ENCODE measurements around the gene DYNC2H1.

The DYNC2H1 gene

DNA sequence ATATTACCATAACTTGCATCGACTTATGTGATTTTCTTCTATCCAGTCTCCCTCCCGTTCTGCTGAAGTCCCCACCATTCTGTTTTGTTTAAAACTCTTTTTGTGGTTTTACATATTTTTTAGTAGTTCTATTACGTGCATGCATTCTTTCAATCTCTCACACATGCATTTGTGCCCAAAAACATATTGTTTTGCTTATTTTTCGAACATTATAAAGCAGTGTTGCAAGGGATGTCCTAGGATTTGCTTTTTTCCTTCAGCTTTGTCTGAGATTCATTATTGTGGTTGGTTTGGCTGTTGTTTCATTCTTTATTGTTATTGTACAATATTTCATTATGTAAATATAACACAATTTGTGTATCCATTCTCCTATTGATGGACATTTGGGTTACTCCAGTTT, 235.7 kb downstream of the DYNC2H1 start:
- TF ChIP-seq, protein P1, sequence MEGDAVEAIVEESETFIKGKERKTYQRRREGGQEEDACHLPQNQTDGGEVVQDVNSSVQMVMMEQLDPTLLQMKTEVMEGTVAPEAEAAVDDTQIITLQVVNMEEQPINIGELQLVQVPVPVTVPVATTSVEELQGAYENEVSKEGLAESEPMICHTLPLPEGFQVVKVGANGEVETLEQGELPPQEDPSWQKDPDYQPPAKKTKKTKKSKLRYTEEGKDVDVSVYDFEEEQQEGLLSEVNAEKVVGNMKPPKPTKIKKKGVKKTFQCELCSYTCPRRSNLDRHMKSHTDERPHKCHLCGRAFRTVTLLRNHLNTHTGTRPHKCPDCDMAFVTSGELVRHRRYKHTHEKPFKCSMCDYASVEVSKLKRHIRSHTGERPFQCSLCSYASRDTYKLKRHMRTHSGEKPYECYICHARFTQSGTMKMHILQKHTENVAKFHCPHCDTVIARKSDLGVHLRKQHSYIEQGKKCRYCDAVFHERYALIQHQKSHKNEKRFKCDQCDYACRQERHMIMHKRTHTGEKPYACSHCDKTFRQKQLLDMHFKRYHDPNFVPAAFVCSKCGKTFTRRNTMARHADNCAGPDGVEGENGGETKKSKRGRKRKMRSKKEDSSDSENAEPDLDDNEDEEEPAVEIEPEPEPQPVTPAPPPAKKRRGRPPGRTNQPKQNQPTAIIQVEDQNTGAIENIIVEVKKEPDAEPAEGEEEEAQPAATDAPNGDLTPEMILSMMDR (IDR thresholded peaks at IDR 0.05), result no peak

DNA sequence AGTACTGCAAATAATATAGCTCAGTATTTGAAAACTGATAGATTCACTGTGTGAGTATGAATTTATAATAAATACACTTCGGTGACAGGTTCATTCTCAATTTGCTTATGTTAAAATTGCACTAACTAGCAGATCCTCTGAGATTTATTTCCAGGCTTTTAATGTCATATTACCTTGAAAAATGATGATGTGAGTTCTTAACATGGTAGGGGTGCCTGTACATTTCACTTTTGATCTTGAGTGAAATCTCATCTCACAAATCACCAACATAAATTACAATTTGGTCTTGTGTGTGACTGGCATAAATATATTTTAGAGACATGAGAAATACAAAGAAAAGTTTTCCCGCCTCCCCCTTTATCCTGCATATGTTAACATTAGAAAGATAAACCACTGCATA, 240.4 kb downstream of the DYNC2H1 start:
- TF ChIP-seq, protein P1 (IDR thresholded peaks at IDR 0.05), result no peak

DNA sequence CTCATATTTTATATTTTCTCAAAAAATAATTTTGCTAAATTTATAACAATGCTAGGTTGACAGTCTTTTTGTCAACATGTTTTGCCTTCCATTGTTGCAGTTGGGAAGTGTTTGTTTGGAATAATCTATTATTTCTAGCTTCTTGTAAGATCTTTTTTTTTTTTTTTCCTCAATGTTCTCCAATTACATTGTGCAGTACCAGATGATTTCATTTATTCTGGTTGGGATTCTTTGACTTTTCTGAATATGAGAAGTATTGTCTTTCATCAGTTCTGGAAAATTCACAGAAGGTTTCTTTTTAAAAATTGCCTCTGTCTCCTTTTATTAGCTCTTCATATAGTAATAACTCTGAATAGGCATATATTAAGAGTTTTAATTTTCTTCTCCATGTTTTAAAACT, 245.4 kb downstream of the DYNC2H1 start:
- TF ChIP-seq, protein P1 (IDR thresholded peaks at IDR 0.05), result no peak

DNA sequence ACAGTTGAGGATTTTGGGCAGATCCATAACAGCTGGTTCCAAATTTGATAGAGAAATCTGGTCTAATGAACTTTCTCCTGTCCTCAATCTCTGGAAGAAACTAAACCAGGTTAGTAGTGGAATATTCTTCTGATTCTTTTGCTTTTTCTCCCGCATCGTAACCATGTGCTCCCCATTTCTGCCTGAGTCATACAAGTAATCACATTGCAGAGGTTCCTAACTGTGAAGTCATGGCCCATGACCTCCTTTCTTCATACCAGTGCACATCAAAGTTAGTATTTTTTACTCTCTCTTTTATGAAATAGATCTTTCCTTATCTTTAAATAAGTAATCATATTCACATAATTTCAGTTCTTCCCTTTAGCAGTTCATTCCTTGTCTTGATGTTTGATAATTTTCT, 249.0 kb downstream of the DYNC2H1 start:
- TF ChIP-seq, protein P1 (IDR thresholded peaks at IDR 0.05), result no peak

DNA sequence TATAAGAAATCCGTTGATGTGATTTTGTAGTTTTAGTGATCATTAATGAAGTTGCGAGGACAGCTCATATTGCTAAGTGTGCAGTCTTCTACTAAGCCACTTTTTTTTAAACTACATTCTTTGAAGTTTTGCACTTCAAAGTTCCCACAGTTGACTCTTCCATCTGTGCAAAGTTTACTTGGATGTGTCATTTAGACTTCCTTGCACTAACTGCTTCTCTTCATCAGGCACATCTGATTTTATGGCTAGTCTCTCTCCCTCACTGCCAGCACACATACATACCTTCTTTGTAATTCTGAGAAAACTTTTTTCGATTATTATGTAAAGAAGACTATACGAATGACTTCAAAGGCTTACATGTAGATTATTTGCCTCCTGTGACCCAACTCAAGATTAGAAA, 250.0 kb downstream of the DYNC2H1 start:
- TF ChIP-seq, protein P1 (IDR thresholded peaks at IDR 0.05), result no peak

DNA sequence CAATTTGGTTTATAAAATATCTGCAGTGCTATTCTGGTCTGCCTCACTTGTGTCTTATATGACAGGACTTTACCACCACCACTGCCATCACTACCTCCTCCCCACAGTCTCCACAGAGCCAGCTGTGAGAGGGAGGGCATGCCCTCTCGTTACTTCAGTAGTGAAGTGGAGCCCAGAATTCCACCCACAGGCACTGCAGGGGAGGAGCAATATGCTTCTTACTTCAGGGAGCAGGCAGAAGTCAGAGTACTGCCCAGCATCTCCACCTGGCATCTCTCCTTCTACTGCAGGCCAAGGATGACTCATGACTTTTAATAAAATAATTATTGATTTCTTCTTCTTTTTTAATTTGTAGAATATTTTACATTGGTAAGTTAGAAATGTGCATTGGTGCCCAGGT, 255.5 kb downstream of the DYNC2H1 start:
- TF ChIP-seq, protein P1 (IDR thresholded peaks at IDR 0.05), result no peak

DNA sequence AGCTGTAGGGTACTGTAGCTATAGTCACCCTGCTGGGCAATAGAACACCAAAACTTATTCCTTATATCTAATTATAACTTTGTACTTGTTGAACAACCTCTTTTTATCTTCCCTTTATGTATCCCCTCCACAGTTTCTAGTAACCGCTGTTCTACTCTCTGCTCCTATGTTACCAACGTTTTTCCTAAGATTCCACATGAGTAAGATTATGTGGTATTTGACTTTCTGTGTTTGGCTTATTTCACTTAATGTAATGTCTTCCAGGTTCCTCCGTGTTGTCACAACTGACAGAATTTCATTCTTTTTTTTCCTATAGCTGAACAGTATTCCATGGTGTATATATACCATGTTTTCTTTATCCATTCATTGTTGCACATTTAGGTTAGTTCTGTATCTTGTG, 258.4 kb downstream of the DYNC2H1 start:
- TF ChIP-seq, protein P1 (IDR thresholded peaks at IDR 0.05), result no peak

DNA sequence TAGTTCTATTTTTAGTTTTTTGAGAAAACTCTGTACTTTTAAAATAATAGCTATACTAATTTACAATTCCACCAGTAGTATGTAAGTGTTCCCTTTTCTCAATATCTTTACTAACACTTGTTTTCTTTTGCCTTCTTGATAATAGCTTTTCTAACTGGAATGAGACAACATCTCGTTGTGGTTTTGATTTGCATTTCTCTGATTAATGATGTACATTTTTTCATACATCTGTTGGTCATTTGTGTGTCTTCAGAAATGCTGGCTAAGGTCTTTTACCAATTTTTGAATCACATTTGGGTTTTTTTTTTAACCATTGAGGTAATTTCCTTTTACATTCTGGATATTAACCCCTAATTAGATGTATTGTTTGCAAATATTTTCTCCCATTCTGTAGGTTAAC, 258.9 kb downstream of the DYNC2H1 start:
- TF ChIP-seq, protein P1 (IDR thresholded peaks at IDR 0.05), result no peak

All from LNCAP (cell line).